ENCODE data around the gene CTXN3. TPM values are rescaled to one million over a fixed set of nuclear protein-coding genes. Genes with fewer than 3 reads are reported as not detected.
"Not testable (repeated sequence)": the region's sequence is repeated elsewhere in the genome, so short reads cannot be mapped to it uniquely, and the experiment has no call there.

CTXN3 gene
- total RNA-seq, 1 donor from 2014 or later, result 5.4 TPM

- H3K4me1 Mint-ChIP-seq (ENCODE audit: unreplicated experiment), result no peaks in the 10 kb centered on the region
- H3K27me3 Mint-ChIP-seq (ENCODE audit: unreplicated experiment), result no peaks in the 10 kb centered on the region
- TF ChIP-seq CTCF (IDR thresholded peaks at IDR 0.05; ENCODE audit: unreplicated experiment), result no peak
- H3K27ac Mint-ChIP-seq (ENCODE audit: unreplicated experiment), result no peak overlapping the region
- no peak overlapping the region for H3K4me3 Mint-ChIP-seq (ENCODE audit: unreplicated experiment)
- DNase-seq (ENCODE audit: low spot score), result no peak
- no peaks in the 10 kb centered on the region for H3K9me3 Mint-ChIP-seq (ENCODE audit: unreplicated experiment)
- H3K36me3 Mint-ChIP-seq (ENCODE audit: low read depth, unreplicated experiment), result no peaks in the 10 kb centered on the region
Measured at GRCh38 chr5:127673117-127673800, 24.4 kb downstream of the CTXN3 start.

DNA sequence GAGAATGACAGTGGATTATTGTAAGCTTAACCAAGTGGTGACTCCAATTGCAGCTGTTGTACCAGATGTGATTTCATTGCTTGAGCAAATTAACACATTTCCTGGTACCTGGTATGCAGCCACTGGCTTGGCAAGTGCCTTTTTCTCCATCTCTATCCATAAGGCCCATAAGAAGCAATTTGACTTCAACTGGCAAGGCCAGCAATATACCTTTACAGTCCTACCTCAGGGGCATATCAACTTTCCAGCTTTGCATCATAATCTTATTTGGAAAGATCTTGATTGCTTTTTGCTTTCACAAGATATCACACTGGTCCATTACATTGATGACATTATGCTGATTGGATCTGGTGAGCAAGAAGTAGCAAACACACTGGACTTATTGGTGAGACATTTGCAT, 28.1 kb downstream of the CTXN3 start:
- H3K27me3 Mint-ChIP-seq (ENCODE audit: unreplicated experiment); H3K4me3 Mint-ChIP-seq (ENCODE audit: unreplicated experiment); H3K36me3 Mint-ChIP-seq (ENCODE audit: low read depth, unreplicated experiment); H3K9me3 Mint-ChIP-seq (ENCODE audit: unreplicated experiment); DNase-seq (ENCODE audit: low spot score); H3K4me1 Mint-ChIP-seq (ENCODE audit: unreplicated experiment); H3K27ac Mint-ChIP-seq (ENCODE audit: unreplicated experiment): not testable (repeated sequence)

DNA sequence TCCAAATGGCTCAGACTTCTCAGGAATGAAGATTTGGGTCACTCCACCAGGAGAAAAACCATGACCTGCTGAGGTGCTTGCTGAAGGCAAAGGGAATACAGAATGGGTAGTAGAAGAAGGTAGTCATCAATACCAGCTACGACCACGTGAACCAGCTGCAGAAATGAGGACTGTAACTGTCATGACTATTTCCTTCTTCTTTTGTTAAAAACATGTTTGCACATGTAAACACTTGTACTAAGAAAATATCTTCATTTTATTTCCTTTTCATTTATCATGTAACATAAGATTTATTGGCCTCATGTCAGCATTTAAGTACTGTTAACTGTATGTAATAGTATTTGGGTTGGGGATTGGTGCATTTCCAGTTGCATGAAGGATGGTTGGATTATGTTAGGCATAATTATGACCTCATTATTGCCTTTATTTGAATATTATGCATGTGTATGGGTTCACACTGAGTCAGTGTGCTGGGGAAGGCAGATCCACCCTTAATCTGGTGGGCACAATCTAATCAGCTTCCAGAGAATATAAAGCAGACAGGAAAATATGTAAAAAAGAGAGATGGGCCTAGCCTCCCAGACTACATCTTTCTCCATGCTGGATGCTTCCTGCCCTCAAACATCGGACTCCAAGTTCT, 30.9 kb downstream of the CTXN3 start:
- not testable (repeated sequence) for H3K27me3 Mint-ChIP-seq (ENCODE audit: unreplicated experiment); H3K9me3 Mint-ChIP-seq (ENCODE audit: unreplicated experiment); H3K27ac Mint-ChIP-seq (ENCODE audit: unreplicated experiment); H3K4me3 Mint-ChIP-seq (ENCODE audit: unreplicated experiment); DNase-seq (ENCODE audit: low spot score); H3K36me3 Mint-ChIP-seq (ENCODE audit: low read depth, unreplicated experiment); H3K4me1 Mint-ChIP-seq (ENCODE audit: unreplicated experiment)

DNA sequence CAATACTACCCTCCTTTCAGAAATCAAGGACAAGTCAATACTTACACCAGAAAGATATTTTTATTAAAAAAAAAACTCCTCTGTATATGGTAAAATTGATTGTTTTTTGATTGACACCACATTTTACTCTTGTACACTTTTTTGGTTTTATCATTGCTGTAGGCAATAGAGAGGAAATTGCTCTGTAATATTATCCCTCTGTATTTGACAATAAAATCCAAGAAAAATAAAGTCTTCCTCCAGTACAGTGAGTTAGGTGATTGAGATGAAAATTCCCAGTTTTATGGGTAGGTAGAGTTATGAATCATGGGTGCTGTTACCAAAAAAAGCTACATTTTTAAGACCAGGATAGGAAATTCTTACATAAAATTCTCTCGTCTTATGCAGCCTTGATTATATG, 31.7 kb downstream of the CTXN3 start:
- no peak for DNase-seq (ENCODE audit: low spot score)
- Mint-ChIP-seq H3K36me3 (ENCODE audit: low read depth, unreplicated experiment) (no peaks in the 10 kb centered on the region), H3K27me3 (ENCODE audit: unreplicated experiment) (no peaks in the 10 kb centered on the region), H3K4me3 (ENCODE audit: unreplicated experiment) (no peak overlapping the region), H3K9me3 (ENCODE audit: unreplicated experiment) (no peaks in the 10 kb centered on the region), H3K27ac (ENCODE audit: unreplicated experiment) (no peak overlapping the region), H3K4me1 (ENCODE audit: unreplicated experiment) (peaks cover 5% of the 10 kb centered on the region)
- no peak for TF ChIP-seq CTCF (IDR thresholded peaks at IDR 0.05; ENCODE audit: unreplicated experiment)

GRCh38 chr5:127683008-127683407, 34.1 kb downstream of the CTXN3 start:
- Mint-ChIP-seq H3K36me3 (ENCODE audit: low read depth, unreplicated experiment) (no peaks in the 10 kb centered on the region), H3K4me1 (ENCODE audit: unreplicated experiment) (peaks cover 15% of the 10 kb centered on the region), H3K9me3 (ENCODE audit: unreplicated experiment) (no peaks in the 10 kb centered on the region), H3K27ac (ENCODE audit: unreplicated experiment) (no peak overlapping the region), H3K4me3 (ENCODE audit: unreplicated experiment) (no peak overlapping the region), H3K27me3 (ENCODE audit: unreplicated experiment) (peaks cover 2% of the 10 kb centered on the region)
- no peak for DNase-seq (ENCODE audit: low spot score)
- TF ChIP-seq CTCF (IDR thresholded peaks at IDR 0.05; ENCODE audit: unreplicated experiment), result no peak

DNA sequence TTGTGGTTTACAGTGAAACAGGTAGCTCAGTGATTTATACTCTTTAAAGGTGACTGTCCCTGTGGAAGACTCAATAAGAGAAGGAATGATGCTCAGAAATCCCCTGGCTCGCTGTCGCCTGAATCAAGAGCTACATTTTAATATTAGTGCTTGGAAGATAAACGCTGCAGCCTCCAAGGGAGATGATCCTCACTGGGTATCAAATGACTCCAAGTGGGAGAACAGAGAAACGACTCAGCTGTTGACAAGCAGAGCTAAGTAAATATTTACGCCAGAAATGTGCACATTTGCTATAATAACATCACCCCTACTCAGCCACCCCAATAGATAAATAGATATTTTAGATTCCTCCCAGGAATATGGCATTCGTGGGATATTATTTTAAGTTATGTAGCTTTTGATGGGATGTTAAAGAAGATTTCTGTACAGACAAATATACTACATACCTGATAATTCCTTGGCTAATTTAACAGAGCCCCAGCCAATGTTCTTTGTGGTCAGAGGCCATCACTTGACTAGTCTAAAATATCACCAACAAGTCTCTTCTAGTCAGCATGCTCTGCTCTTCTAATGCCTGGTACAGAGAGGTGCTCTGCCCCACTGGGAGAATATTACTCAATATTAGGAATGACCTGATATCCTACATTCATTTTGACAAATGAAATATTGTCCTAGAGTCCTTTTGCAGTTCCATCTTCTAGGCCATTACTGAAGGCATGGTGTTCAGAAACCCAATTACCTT, 36.0 kb downstream of the CTXN3 start:
- peaks cover 2% of the 10 kb centered on the region for H3K27me3 Mint-ChIP-seq (ENCODE audit: unreplicated experiment)
- H3K4me3 Mint-ChIP-seq (ENCODE audit: unreplicated experiment), result no peak overlapping the region
- no peak overlapping the region for H3K27ac Mint-ChIP-seq (ENCODE audit: unreplicated experiment)
- no peak for TF ChIP-seq CTCF (IDR thresholded peaks at IDR 0.05; ENCODE audit: unreplicated experiment)
- no peaks in the 10 kb centered on the region for H3K9me3 Mint-ChIP-seq (ENCODE audit: unreplicated experiment)
- peaks cover 15% of the 10 kb centered on the region for H3K4me1 Mint-ChIP-seq (ENCODE audit: unreplicated experiment)
- no peak for DNase-seq (ENCODE audit: low spot score)
- no peaks in the 10 kb centered on the region for H3K36me3 Mint-ChIP-seq (ENCODE audit: low read depth, unreplicated experiment)

Measured in endothelial cell (in vitro differentiated cells).